Endometrial microvascular endothelial cells (primary cell): Measurements from ENCODE around the gene ACO2. TPM values are rescaled to one million over a fixed set of nuclear protein-coding genes. Genes with fewer than 3 reads are reported as not detected.
"Not testable (repeated sequence)": the region's sequence is repeated elsewhere in the genome, so short reads cannot be mapped to it uniquely, and the experiment has no call there.

Source experiments
- in situ Hi-C: cut with HindIII; loops from 2 replicates; pipeline ENCODE4 v1.10.0; 2017; ENCODE audit warnings: low sequenced_read_pairs, low pct_unique_long_range_greater_than_20kb; ENCODE audit errors: inconsistent ontology term
- total RNA-seq: library from RNA; depleted of rRNA; stranded (reverse); fragments of >200 nt; gene quantifications from one replicate; pipeline ENCODE4 v1.2.3, GENCODE V29; 2015; ENCODE audit errors: inconsistent ontology term

The ACO2 gene
- total RNA-seq, 1 donor from 2014 or later: 82.8 TPM

GRCh38 chr22:41551877-41552582, 83.1 kb downstream of the ACO2 start:
- in situ Hi-C loops: no loop called here

DNA sequence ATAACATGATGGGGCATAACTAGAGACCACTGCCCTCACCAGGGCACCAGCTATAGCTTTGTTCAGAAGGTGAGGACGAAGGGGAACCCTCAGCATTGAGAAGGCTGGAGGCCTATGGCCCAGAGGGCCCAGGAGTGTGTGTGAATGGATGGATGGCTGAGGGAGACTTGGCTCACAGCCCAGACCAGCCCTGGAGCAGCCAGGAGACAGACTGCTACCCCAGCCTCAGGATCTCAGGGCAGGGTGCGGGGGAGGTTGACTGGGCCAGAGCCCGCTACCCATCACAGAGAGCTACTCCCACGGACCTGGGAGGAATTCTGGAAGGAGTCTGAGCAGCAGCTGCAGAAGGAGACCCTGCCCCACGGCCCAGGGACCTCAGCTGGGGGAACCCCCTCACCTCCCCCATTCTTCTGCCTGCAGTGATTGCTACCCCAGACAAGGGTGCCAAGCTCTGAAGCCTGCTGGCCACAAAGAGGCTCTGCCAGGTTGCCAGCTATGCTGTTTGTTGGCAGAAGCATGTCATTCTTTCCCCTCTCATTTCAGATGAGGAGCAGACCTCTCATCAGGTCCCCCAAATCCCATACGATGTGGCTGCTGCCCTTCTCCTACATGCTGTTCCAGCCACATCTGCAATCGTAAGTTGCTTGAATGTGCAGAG, 86.5 kb downstream of the ACO2 start:
- in situ Hi-C loops: no loop called here

- in situ Hi-C loops: no loop called here
Measured at GRCh38 chr22:41556561-41556960, 87.6 kb downstream of the ACO2 start.

DNA sequence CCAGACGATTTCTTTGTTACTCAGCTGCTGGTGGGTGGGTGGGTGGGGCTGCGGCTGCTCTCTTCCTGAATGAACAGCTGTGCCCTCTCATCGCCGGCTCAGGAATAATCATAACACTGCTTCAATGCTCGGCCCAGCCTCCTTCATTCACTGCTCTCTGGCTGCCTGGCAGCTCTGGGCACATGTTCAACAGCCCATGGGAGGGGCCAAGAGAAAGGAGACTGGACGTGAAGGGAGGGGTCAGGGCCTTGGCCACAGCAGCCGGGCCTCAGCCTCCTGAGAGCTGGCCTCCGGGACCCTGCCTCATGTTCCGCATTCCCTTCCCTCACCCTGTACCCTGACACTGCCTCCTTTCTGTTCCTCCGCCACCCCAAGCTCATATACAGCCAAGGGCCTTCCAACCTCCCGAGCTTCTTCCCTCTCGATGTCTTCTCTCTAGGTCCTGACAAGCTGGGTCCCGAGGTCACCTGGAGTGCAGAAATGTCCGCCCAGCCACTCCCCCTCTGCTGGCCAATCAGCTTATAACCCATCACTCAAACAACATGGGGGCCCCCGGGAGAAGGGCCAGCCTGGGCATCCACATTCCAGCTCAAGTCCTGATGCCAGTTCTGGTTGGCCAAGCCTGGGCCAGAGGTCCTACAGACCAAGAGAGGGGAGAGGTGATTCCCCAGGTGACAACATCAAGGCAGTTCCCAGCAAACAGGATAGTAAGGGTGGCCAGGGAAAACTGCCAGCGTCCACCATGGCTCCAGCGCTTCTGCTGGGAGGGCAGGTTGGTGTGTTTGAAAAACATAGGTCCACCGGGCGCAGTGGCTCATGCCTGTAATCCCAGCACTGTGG, 88.7 kb downstream of the ACO2 start:
- in situ Hi-C loops: no loop called here

DNA sequence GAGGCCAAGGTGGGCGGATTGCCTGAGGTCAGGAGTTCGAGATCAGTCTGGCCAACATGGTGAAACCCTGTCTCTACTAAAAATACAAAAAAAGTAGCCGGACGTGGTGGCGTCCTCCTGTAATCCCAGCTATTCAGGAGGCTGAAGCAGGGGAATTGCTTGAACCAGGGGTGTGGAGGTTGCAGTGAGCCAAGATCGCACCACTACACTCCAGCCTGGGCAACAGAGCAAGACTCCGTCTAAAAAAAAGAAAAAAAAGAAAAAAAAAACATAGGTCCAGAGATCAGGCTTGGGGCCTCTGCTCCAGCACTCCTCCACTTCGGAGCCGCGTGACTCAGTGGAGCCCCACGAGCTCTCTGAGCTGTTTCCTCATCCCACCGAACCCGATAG, 89.3 kb downstream of the ACO2 start:
- in situ Hi-C loops: not testable (repeated sequence)

GRCh38 chr22:41560095-41560471, 91.2 kb downstream of the ACO2 start:
- in situ Hi-C loops: no loop called here

DNA sequence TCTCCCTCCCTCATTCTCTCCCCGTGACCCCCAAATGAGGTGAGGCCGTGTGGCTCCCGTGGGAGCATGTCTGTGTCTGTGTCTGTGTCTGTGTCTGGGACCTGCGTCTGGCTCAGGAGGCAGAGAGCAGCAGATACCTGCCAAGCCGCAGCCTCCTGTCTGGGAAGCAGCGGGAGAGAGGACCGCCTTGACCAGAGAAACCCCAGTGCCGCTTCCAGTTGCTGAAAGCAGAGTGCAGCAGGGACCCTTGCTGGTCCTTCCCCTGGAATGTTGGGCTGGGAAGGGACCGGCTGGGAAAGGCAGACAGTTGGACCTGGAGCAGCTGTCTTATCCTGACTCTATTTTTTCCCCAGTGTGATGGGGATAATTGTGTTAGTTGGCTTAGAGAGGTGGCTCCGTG, 92.4 kb downstream of the ACO2 start:
- in situ Hi-C loops: no loop called here

DNA sequence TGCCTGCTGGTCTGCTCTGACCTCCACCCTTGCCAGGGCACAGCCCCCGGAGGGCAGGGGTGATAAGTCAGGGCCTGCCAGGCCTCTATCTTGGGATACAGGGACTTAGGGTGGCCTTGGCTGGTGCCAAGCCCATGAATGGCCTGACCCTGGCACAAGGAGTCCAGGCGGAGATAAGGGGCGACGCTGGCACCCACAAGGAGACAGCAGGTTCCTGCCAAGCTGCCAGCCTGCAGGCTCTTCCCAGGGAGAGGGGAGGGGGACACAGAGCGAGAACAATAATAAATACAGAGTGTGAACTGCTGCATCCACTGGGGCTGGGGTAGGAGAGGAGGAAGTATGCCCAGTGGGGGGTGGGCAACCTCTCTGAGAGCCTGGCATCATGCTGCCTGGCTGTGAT, 92.9 kb downstream of the ACO2 start:
- in situ Hi-C loops: no loop called here

GRCh38 chr22:41562461-41562860, 93.5 kb downstream of the ACO2 start:
- in situ Hi-C loops: no loop called here

DNA sequence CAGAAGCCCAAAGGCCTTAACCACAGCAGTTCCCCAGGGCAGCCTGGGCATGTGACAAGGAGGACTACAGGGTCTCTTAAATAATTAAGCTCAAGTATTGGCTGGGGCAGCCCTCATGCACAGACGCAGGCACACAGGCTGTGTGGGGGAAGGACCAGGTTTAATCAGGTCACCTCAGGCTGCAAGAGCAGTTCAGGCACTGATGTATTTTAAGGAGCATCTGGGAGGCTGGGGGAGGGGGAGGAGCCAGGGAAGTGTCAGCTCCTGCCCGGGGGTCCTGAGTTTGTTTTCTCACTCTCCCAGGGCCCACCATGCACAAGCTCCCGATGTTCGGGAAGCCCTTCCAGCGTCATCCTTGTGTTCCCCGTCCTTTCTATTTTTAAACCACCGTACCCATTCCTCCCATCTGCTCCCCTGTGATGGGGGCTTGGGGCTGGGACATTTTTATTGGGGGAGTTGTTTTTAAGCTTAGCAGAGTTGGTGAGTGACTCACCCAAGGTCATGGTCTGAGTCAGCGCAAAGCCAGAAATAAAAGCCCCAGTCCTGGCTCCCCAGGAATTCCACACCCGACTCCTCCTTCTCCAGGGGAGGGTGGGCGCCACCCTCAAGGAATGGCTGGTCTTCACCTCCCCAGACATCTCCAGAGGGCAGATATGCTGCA, 94.3 kb downstream of the ACO2 start:
- in situ Hi-C loops: no loop called here

DNA sequence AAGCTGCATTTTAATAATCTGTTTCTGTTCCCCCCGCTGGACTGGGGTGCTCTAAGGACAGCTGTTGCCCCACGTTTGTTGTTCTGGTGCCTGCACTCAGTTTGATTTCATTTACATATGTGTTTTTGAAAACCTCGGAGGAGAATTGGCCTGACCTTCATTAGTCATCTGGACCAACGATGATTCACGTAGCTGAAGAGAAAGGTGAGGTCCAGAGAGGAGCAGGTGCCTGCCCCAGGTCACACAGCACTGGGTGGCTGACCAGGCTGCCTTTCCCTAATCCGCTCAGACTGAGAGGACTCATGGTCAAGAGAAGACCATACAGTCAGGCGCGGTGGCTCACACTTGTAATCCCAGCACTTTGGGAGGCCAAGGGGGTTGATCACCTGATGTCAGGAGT, 95.6 kb downstream of the ACO2 start:
- in situ Hi-C loops: no loop called here

- in situ Hi-C loops: no loop called here
Measured at GRCh38 chr22:41565403-41566054, 96.6 kb downstream of the ACO2 start.

- in situ Hi-C loops: no loop called here
Measured at GRCh38 chr22:41567512-41567768, 98.5 kb downstream of the ACO2 start.

DNA sequence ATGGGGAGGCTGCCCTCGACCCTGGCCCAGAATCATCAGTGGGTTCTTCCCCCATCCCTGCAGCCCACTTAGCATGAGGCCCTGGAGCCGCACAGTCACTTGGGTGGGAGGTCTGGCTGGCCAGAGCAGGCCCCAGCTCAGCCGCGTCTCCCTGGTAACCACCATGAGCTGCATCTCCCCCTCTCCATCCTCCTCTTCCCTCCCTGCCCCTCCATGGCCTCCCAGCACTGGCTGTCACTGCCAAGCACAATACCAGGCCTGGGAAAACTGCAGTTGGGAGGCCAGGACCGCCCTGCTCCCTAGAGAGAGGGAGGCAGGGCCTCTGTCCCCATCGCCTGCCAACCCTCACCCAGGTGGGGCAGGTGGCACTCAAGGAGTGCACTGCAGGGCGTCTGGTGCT, 99.9 kb downstream of the ACO2 start:
- in situ Hi-C loops: no loop called here

GRCh38 chr22:41570221-41570620, 101.3 kb downstream of the ACO2 start:
- in situ Hi-C loops: no loop called here

DNA sequence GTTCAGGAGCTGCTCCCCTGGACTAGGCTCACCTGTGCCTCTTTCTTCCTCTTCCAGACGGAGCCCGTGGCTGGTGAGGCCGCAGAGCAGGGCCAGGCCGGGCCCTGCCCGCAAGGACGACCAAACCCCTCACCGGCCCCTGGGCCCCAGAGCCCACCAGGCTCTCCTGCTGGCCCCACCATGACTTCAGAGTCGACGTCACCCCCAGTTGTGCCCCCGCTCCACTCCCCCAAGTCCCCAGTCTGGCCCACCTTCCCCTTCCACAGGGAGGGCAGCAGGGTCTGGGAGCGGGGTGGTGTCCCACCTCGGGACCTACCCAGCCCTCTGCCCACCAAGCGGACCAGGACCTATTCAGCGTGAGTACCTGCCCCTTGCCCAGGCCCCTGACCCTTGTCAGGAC, 102.9 kb downstream of the ACO2 start:
- in situ Hi-C loops: no loop called here

DNA sequence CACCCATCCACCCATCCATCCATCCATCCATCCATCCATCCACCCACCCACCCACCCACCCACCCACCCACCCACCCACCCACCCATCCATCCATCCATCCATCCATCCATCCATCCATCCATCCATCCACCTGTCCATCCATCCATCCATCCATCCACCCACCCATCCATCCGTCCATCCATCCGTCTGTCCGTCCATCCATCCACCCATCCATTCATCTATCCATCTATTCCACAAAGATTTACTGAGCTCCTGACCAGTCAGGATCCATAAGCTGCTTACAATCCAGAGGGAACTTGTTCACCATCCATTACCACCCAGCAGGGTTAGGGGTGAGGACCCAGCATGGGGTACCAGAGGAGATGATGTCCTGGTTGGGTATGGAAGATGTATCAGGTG, 103.4 kb downstream of the ACO2 start:
- in situ Hi-C loops: not testable (repeated sequence)

GRCh38 chr22:41573677-41574076, 104.8 kb downstream of the ACO2 start:
- in situ Hi-C loops: no loop called here

DNA sequence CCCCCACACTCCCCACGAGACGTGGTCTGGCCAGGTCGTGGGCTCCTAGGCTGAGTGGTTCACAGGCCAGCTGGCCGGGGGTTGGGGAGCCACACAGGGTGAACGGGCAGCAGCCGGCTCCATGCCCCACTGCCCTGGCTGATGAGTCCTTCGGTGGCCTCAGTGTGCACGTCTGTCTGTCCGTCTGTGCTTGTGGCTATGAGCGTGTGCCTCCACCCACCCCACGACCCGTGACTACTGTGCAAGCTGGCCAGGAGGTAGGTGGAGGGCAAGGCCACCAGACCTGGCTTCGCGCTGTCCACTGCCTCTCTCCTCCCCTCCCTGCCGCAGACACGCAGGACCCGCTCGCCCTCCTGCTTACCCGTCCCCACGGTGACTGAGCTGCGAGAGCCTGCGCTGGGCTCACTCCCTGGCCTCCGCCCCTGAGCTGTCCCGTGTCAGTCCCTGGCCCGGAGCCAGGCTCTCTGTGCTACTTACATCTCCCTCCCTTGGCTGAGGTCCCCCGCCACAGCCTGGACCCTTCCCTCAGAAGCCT, 106.0 kb downstream of the ACO2 start:
- in situ Hi-C loops: no loop called here
